ENCODE results near the gene RALGAPB. TPM values are rescaled to one million over a fixed set of nuclear protein-coding genes. Genes with fewer than 3 reads are reported as not detected.

RALGAPB gene
- total and polyA plus RNA-seq, 2 experiments from 2014 or later: 10.2 to 40.4 TPM

GRCh38 chr20:38569747-38570525 is 97.3 kb downstream of the RALGAPB start:
- H3K4me1 Mint-ChIP-seq: no peaks in the 10 kb centered on the region
- no peak overlapping the region for H3K4me3 ChIP-seq
- no peak overlapping the region for H3K27ac ChIP-seq (ENCODE audit: low read depth)
- H2AFZ ChIP-seq: no peak overlapping the region
- H4K20me1 ChIP-seq (replicated peaks; ENCODE audit: insufficient read depth): no peaks in the 10 kb centered on the region
- no peak for ATAC-seq
- DNase-seq (ENCODE audit: low spot score): no peak
- H3K9me2 ChIP-seq (ENCODE audit: insufficient read depth): no peaks in the 10 kb centered on the region
- H3K27me3 Mint-ChIP-seq (ENCODE audit: insufficient read depth, low read depth, poor library complexity): no peaks in the 10 kb centered on the region
- H3K36me3 ChIP-seq (ENCODE audit: insufficient read depth): peaks cover 13% of the 10 kb centered on the region
- TF ChIP-seq REST (IDR thresholded peaks at IDR 0.05; ENCODE audit: unreplicated experiment) (no peak), POLR2AphosphoS5 (IDR thresholded peaks at IDR 0.05; ENCODE audit: low read depth) (no peak), CTCF (conservative IDR thresholded peaks at IDR 0.05; ENCODE audit: low read depth in 2 of 2) (no peak), ZNF114 (CRISPR knock-in tag; IDR thresholded peaks at IDR 0.05) (no peak), CREB1 (CRISPR knock-in tag; IDR thresholded peaks at IDR 0.05; ENCODE audit: low read depth) (no peak), EZH2phosphoT487 (IDR thresholded peaks at IDR 0.05; ENCODE audit: unreplicated experiment) (no peak), STAT1 (IDR thresholded peaks at IDR 0.05; ENCODE audit: unreplicated experiment) (no peak), JUNB (IDR thresholded peaks at IDR 0.05; ENCODE audit: unreplicated experiment) (no peak), ZNF331 (CRISPR knock-in tag; IDR thresholded peaks at IDR 0.05; ENCODE audit: low read depth) (no peak), ZNF462 (CRISPR knock-in tag; IDR thresholded peaks at IDR 0.05) (no peak), ETS1 (IDR thresholded peaks at IDR 0.05) (no peak), NANOG (IDR thresholded peaks at IDR 0.05; ENCODE audit: borderline replicate concordance) (no peak), EZH2 (IDR thresholded peaks at IDR 0.05; ENCODE audit: low read depth, unreplicated experiment) (no peak)
- H3K4me1 ChIP-seq (ENCODE audit: insufficient read depth): no peaks in the 10 kb centered on the region
- no peaks in the 10 kb centered on the region for H3F3A ChIP-seq (replicated peaks; ENCODE audit: low read depth)
- H3K4me3 Mint-ChIP-seq: no peak overlapping the region
- H3K79me2 ChIP-seq (replicated peaks; ENCODE audit: insufficient read depth): no peaks in the 10 kb centered on the region
- H3K4me2 ChIP-seq: no peak overlapping the region
- H3K9me3 Mint-ChIP-seq: no peaks in the 10 kb centered on the region
- H3K27ac Mint-ChIP-seq: no peak overlapping the region
- H3K27me3 ChIP-seq (ENCODE audit: insufficient read depth): no peaks in the 10 kb centered on the region
- peaks cover 17% of the 10 kb centered on the region for H3K36me3 Mint-ChIP-seq (ENCODE audit: low read depth)

Data from GM23338 (cell line).